HL-60 (cell line): ENCODE data around the gene NAALADL2.

Experiments used
- GABPA ChIP-seq: IDR thresholded peaks from 2 replicates; pipeline ENCODE4 v1.6.1; 2012; ENCODE audit warnings: low read depth
- POLR2AphosphoS5 ChIP-seq: IDR thresholded peaks from 2 replicates; pipeline ENCODE4 v1.6.1; 2012; ENCODE audit warnings: low read depth
- SPI1 ChIP-seq: IDR thresholded peaks from 2 replicates; pipeline ENCODE4 v1.6.1; 2012; ENCODE audit warnings: low read depth, mild to moderate bottlenecking, borderline replicate concordance
- TF ChIP-seq, protein P1 (sequence below): IDR thresholded peaks from one replicate; pipeline ENCODE4 v1.5.1; 2011; ENCODE audit warnings: low read length, control low read depth, inconsistent platforms; ENCODE audit not compliant: insufficient read depth
- TF ChIP-seq, protein P2 (sequence below): IDR thresholded peaks from 2 replicates; pipeline ENCODE4 v1.6.1; 2012; ENCODE audit warnings: low read depth; ENCODE audit not compliant: insufficient replicate concordance

GRCh38 chr3:175702956-175703355, 843.8 kb downstream of the NAALADL2 start:
- TF ChIP-seq, protein P1, sequence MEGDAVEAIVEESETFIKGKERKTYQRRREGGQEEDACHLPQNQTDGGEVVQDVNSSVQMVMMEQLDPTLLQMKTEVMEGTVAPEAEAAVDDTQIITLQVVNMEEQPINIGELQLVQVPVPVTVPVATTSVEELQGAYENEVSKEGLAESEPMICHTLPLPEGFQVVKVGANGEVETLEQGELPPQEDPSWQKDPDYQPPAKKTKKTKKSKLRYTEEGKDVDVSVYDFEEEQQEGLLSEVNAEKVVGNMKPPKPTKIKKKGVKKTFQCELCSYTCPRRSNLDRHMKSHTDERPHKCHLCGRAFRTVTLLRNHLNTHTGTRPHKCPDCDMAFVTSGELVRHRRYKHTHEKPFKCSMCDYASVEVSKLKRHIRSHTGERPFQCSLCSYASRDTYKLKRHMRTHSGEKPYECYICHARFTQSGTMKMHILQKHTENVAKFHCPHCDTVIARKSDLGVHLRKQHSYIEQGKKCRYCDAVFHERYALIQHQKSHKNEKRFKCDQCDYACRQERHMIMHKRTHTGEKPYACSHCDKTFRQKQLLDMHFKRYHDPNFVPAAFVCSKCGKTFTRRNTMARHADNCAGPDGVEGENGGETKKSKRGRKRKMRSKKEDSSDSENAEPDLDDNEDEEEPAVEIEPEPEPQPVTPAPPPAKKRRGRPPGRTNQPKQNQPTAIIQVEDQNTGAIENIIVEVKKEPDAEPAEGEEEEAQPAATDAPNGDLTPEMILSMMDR: no peak
- no peak for TF ChIP-seq POLR2AphosphoS5
- TF ChIP-seq, protein P2, sequence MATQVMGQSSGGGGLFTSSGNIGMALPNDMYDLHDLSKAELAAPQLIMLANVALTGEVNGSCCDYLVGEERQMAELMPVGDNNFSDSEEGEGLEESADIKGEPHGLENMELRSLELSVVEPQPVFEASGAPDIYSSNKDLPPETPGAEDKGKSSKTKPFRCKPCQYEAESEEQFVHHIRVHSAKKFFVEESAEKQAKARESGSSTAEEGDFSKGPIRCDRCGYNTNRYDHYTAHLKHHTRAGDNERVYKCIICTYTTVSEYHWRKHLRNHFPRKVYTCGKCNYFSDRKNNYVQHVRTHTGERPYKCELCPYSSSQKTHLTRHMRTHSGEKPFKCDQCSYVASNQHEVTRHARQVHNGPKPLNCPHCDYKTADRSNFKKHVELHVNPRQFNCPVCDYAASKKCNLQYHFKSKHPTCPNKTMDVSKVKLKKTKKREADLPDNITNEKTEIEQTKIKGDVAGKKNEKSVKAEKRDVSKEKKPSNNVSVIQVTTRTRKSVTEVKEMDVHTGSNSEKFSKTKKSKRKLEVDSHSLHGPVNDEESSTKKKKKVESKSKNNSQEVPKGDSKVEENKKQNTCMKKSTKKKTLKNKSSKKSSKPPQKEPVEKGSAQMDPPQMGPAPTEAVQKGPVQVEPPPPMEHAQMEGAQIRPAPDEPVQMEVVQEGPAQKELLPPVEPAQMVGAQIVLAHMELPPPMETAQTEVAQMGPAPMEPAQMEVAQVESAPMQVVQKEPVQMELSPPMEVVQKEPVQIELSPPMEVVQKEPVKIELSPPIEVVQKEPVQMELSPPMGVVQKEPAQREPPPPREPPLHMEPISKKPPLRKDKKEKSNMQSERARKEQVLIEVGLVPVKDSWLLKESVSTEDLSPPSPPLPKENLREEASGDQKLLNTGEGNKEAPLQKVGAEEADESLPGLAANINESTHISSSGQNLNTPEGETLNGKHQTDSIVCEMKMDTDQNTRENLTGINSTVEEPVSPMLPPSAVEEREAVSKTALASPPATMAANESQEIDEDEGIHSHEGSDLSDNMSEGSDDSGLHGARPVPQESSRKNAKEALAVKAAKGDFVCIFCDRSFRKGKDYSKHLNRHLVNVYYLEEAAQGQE: no peak
- TF ChIP-seq GABPA: no peak
- TF ChIP-seq SPI1: no peak
